B cell (primary cell): ENCODE data around the gene EEF1AKMT4.

Source experiments
- EZH2 ChIP-seq: IDR thresholded peaks from 2 replicates; pipeline ENCODE4 v1.6.1; 2012; ENCODE audit warnings: borderline replicate concordance, low read depth, mild to moderate bottlenecking, moderate library complexity, low read length; ENCODE audit not compliant: insufficient read depth, poor library complexity, severe bottlenecking
- TF ChIP-seq, protein P1 (sequence below): fragments of 200-600 bp; IDR thresholded peaks from one replicate; pipeline ENCODE4 v1.8.0; 2022; ENCODE audit warnings: antibody characterized with exemption, mild to moderate bottlenecking

DNA sequence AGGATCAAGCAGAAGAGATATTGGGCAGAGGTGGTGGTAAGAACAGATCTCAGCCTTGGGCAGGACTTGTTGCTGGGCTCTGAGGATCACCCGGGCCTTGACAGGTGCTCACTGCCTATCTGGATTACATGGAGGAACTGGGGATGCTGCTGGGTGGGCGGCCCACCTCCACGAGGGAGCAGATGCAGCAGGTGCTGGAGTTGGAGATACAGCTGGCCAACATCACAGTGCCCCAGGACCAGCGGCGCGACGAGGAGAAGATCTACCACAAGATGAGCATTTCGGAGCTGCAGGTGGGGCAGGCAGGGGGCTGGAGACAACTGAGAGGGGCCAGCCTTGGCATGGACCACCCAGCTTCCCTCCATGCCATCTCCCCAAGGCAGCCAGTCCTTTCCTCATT lies 34.2 kb downstream of the EEF1AKMT4 start:
- TF ChIP-seq, protein P1, sequence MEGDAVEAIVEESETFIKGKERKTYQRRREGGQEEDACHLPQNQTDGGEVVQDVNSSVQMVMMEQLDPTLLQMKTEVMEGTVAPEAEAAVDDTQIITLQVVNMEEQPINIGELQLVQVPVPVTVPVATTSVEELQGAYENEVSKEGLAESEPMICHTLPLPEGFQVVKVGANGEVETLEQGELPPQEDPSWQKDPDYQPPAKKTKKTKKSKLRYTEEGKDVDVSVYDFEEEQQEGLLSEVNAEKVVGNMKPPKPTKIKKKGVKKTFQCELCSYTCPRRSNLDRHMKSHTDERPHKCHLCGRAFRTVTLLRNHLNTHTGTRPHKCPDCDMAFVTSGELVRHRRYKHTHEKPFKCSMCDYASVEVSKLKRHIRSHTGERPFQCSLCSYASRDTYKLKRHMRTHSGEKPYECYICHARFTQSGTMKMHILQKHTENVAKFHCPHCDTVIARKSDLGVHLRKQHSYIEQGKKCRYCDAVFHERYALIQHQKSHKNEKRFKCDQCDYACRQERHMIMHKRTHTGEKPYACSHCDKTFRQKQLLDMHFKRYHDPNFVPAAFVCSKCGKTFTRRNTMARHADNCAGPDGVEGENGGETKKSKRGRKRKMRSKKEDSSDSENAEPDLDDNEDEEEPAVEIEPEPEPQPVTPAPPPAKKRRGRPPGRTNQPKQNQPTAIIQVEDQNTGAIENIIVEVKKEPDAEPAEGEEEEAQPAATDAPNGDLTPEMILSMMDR = no peak
- no peak for TF ChIP-seq EZH2
